Right atrium auricular region (tissue), 2 donors: Measurements from ENCODE around the gene RNU7-1. TPM values are rescaled to one million over a fixed set of nuclear protein-coding genes. Genes with fewer than 3 reads are reported as not detected.

Source experiments
- DNase-seq: peaks from one replicate; pipeline ENCODE4 v3.0.0-alpha.2; 2019; ENCODE audit warnings: low spot score
- H3K27ac ChIP-seq, 2 donors: fragments of 200-600 bp; sonication (generic); 1 replicate in 1 of 2; 2 replicates in 1 of 2; pipeline ENCODE4 v1.5.1; 2016 to 2019
- H3K27me3 ChIP-seq, 2 donors: fragments of 200-600 bp; sonication (generic); one replicate each; pipeline versions ENCODE4 v1.5.1 to v1.6.0; 2017 to 2019
- H3K36me3 ChIP-seq: fragments of 200-600 bp; sonication (generic); one replicate; pipeline ENCODE4 v1.5.1; 2016
- H3K4me1 ChIP-seq, 2 donors: fragments of 200-600 bp; sonication (generic); one replicate each; pipeline versions ENCODE4 v1.5.1 to v1.6.0; 2017 to 2019
- H3K4me3 ChIP-seq, 2 donors: fragments of 200-600 bp; sonication (generic); 1 replicate in 1 of 2; 2 replicates in 1 of 2; pipeline ENCODE4 v1.5.1; 2017 to 2019; ENCODE audit warnings: mild to moderate bottlenecking in 1 of 2, moderate library complexity in 1 of 2
- H3K9me3 ChIP-seq, 2 donors: fragments of 200-600 bp; sonication (generic); one replicate each; pipeline ENCODE4 v1.5.1; 2019
- total RNA-seq, 2 donors: library from RNA; depleted of rRNA; stranded (reverse); fragments of >200 nt; gene quantifications; one replicate each; pipeline ENCODE4 v1.1.0, GENCODE V29; 2016
- TF ChIP-seq, protein P1 (sequence below), 2 donors: fragments of 200-600 bp; sonication (generic); IDR thresholded peaks; one replicate each; pipeline ENCODE4 v1.5.1; 2019; ENCODE audit warnings: antibody characterized with exemption in 2 of 2

RNU7-1 gene
- total RNA-seq, 2 donors from 2014 or later: not detected

DNA sequence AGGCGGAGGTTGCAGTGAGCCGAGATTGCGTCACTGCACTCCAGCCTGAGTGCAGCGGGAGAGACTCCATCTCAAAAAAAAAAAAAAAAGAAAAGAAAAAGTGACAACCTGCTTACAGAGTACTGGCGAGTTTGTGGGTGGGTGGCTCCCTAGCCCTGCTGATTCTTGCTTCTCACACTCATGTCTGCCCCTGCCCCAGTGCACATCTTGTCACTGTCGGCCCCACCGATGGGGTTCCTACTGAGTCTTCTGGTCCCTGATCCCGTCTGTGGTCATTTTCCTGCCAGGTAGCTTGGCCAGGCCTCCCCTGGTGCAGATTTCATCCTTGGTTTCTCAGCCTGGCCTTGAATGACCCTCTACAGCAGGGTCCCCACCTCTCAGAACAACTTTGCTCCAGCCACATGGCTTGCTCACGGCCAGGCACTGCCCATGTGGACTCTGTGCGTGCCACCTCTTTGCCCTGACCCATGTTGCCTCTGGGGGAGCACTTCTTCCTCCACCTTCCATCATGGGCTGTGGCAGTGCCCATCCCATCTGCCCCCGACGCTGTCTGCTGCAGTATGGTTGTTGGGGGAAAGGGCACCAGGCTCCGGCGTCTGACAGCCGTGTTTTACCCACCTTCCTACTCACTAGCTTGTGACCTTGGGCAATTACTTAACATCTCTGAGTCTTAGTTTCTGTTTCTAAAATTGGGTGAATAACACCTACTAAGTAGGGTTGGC is 5.4 kb downstream of the RNU7-1 start:
- TF ChIP-seq, protein P1, sequence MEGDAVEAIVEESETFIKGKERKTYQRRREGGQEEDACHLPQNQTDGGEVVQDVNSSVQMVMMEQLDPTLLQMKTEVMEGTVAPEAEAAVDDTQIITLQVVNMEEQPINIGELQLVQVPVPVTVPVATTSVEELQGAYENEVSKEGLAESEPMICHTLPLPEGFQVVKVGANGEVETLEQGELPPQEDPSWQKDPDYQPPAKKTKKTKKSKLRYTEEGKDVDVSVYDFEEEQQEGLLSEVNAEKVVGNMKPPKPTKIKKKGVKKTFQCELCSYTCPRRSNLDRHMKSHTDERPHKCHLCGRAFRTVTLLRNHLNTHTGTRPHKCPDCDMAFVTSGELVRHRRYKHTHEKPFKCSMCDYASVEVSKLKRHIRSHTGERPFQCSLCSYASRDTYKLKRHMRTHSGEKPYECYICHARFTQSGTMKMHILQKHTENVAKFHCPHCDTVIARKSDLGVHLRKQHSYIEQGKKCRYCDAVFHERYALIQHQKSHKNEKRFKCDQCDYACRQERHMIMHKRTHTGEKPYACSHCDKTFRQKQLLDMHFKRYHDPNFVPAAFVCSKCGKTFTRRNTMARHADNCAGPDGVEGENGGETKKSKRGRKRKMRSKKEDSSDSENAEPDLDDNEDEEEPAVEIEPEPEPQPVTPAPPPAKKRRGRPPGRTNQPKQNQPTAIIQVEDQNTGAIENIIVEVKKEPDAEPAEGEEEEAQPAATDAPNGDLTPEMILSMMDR (IDR thresholded peaks at IDR 0.05): no peak
- peaks cover 11% of the 10 kb centered on the region for H3K36me3 ChIP-seq
- H3K27ac ChIP-seq: no peak overlapping the region
- H3K9me3 ChIP-seq: no peaks in the 10 kb centered on the region
- H3K27me3 ChIP-seq: no peaks in the 10 kb centered on the region
- no peak for DNase-seq
- H3K4me3 ChIP-seq: no peak overlapping the region
- peaks cover 0 to 39% of the 10 kb centered on the region in 2 donors for H3K4me1 ChIP-seq

DNA sequence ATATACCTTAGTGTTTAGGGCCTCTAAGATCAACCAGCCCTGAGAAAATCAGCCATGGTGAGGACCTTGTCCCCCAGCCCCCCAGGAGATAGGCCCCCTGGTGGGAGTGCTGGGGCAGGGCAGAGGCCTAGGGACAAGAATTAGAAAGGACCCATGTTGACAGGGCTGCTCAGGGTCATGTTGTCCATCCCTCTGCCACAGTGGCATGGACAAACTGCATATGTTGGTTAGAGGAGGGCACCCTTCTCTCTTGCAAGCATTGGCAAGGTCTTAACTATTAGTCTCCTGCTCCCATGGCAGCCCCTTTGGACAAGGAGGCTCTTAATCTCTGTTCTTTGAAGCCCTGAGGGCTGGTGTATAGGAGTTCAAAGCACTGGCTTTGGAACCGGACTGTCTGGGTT is 6.8 kb downstream of the RNU7-1 start:
- Histone ChIP-seq H3K36me3 (peaks cover 11% of the 10 kb centered on the region), H3K27ac (no peak overlapping the region), H3K4me1 (peaks cover 0 to 34% of the 10 kb centered on the region in 2 donors), H3K9me3 (no peaks in the 10 kb centered on the region), H3K27me3 (no peaks in the 10 kb centered on the region), H3K4me3 (no peak overlapping the region)
- no peak for DNase-seq
- TF ChIP-seq, protein P1 (IDR thresholded peaks at IDR 0.05): no peak

DNA sequence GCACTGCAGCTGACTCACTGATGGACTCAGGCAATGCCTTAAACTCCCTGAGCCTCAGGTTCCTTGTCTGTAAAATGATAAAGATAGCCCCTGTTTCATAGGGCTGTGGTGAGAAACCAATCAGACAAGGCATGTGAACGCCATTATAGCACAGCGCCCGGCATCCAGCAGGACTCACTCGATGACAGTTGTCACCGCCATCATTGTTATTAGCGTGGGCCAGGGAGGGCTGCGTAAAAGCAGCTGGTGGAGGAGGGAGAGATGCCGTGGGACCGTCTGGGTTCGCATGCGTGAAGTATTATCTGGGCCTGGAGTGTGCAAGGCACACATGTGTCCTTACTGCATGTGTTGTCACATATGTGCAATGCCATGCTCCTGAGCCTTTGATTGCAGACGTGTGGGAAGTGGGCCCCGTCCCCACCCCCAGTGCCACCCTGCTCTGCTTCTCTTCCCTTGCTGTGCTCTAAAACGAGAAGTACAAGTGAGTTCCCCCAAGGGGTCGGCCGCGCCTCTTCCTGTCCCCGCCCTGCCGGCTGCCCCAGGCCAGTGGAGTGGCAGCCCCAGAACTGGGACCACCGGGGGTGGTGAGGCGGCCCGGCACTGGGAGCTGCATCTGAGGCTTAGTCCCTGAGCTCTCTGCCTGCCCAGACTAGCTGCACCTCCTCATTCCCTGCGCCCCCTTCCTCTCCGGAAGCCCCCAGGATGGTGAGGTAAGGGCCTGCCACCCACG is 7.4 kb downstream of the RNU7-1 start, which contains the start of gene PTPN6:
PTPN6 (plus strand) TSS at position 546 of the 730 bp plus-strand sequence; CDS start at position 703, 157 bp downstream.
- Histone ChIP-seq H3K4me3 (peak within 1 kb of the TSS; percentile 20 to 43), H3K9me3 (no peaks in the 10 kb centered on the region), H3K27me3 (no peaks in the 10 kb centered on the region), H3K36me3 (peaks cover 6% of the 10 kb centered on the region), H3K4me1 (peaks cover 0 to 28% of the 10 kb centered on the region in 2 donors), H3K27ac (peak within 1 kb of the TSS; percentile 42 to 45)
- no peak for DNase-seq
- TF ChIP-seq, protein P1 (IDR thresholded peaks at IDR 0.05): no peak

DNA sequence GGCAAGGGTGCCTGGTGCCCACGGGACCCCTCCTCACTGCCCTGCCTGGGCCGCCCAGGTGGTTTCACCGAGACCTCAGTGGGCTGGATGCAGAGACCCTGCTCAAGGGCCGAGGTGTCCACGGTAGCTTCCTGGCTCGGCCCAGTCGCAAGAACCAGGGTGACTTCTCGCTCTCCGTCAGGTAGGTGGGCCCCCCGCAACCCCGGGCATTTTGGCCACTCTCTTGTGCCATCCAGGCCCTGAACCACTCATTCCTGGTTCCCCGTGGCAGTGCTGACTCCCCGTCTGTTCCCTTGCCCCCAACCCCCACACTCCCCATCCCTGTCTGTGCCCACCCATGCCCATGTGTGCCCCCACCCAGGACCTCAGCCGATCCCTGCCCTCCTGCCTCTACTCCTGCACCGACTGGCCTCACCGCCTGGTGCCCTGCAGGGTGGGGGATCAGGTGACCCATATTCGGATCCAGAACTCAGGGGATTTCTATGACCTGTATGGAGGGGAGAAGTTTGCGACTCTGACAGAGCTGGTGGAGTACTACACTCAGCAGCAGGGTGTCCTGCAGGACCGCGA is 8.0 kb downstream of the RNU7-1 start:
- H3K36me3 ChIP-seq: peaks cover 5% of the 10 kb centered on the region
- no peaks in the 10 kb centered on the region for H3K9me3 ChIP-seq
- DNase-seq: no peak
- peak overlapping the region; percentile 20 to 43 for H3K4me3 ChIP-seq
- H3K27ac ChIP-seq: peak overlapping the region; percentile 42 to 45
- no peaks in the 10 kb centered on the region for H3K27me3 ChIP-seq
- TF ChIP-seq, protein P1 (IDR thresholded peaks at IDR 0.05): no peak
- H3K4me1 ChIP-seq: peaks cover 0 to 22% of the 10 kb centered on the region in 2 donors

DNA sequence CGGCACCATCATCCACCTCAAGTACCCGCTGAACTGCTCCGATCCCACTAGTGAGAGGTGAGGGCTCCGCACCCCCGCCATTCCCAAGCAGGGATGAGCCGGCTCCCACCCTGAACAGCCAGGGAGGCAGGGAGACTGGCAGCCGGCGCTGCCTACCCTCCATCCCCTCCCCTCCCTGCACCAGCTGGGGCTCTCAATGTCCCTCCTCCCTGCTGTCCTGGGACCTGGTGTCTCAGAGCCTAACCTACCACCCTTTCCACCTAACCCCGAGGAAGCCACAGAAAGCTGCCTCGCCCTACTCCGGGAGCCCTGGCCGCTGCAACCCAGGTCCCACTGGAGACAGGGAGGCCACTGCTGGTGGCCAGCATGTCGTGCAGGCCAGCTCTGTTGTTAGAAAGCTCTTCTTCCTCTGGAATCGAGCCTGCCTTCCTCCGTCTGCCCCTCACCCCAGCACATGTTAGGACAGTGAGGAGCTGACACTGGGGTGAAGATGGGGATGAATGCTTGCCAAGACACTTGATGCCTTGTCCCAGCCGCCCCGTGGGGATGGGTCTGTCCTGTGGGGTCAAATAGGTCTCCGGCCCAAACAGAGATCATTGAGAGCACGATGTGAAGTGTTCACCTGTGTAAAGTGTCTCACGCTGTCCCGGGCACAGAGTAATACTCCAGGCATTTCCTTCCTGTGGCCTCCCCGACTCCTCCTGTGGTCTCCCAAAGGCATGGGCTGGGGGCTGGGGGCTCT is 8.7 kb downstream of the RNU7-1 start:
- Histone ChIP-seq H3K27me3 (no peaks in the 10 kb centered on the region), H3K4me3 (peak overlapping the region; percentile 20 to 43), H3K9me3 (no peaks in the 10 kb centered on the region), H3K36me3 (peaks cover 2% of the 10 kb centered on the region), H3K27ac (peak overlapping the region in 1 of 2 donors; percentile 42), H3K4me1 (peaks cover 0 to 19% of the 10 kb centered on the region in 2 donors)
- no peak for DNase-seq
- TF ChIP-seq, protein P1 (IDR thresholded peaks at IDR 0.05): no peak
